ENCODE results near the gene ACOXL.

- no peak for TF ChIP-seq CTCF (IDR thresholded peaks at IDR 0.05; ENCODE audit: insufficient read depth, low read length, poor library complexity, severe bottlenecking)
- TF ChIP-seq EZH2phosphoT487 (conservative IDR thresholded peaks at IDR 0.05; ENCODE audit: low read length) = no peak
Observed at GRCh38 chr2:110877031-110877827, 144.9 kb downstream of the ACOXL start.
